ENCODE measurements around the gene CRABP1. TPM values are rescaled to one million over a fixed set of nuclear protein-coding genes. Genes with fewer than 3 reads are reported as not detected.
"Not testable (repeated sequence)": the region's sequence is repeated elsewhere in the genome, so short reads cannot be mapped to it uniquely, and the experiment has no call there.

Gene CRABP1
- total and polyA plus RNA-seq, 4 donors: not detected

DNA sequence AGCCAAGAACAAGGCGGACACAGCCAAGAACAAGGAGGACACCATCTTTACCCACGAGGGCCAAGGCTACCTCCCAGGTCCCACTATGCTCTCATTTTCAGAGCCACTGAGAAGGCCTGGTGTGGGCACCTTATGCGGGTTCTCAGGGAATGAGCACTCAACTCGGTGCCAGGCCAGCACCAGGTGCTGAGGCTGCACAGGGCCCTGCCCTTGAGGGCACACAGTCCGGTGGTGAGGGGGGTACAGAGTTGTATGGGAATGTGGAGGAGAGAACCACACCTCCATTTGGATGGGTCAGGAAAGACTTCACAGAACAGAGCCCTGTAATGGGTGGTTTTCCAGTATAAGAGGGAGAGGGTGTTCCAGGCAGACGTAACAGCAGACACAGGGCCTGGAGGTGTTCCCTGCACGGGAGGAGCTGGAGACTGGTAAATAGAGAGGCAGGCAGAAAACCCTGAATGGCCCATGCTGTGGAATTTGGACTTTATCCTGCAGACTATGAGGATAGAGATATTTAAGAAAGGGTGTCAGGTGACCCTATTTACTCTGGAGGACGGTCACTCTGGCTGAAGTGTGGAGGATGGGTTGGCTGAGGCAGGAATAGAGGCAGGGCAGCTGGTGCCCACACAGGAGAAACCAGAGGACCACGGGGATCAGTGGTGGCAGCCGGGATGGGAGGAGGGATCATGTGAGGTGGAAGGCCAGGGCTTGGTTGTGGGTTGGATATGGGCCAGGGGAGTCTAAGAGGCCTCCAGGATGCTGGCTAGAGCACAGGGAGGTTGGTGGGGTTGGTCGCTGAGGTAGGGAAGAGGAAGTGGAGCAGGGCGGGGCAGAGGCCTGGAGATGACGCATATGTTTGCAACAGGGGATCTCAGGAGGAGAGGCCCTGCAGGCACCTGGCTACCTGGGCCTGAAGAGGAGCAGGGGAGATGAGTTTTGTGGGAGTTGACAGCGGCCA, 34.6 kb downstream of the CRABP1 start:
- H3K4me3 ChIP-seq (ENCODE audit: low read depth in 1 of 3, low read length in 3 of 3): no peak overlapping the region
- DNase-seq (ENCODE audit: low spot score): peak; percentile 49
- TF ChIP-seq FOXA1 (IDR thresholded peaks at IDR 0.05): peak; percentile 93
- peak; percentile 70 to 84 for TF ChIP-seq JUND (IDR thresholded peaks at IDR 0.05)
- no peak for TF ChIP-seq EGR1 (IDR thresholded peaks at IDR 0.05; ENCODE audit: low read depth in 2 of 2)
- peak; percentile 65 for TF ChIP-seq YY1 (IDR thresholded peaks at IDR 0.05)
- peak; percentile 31 to 34 for TF ChIP-seq RAD21 (IDR thresholded peaks at IDR 0.05)
- peak; percentile 95 for TF ChIP-seq FOXA2 (IDR thresholded peaks at IDR 0.05)
- peak; percentile 90 for TF ChIP-seq RXRA (IDR thresholded peaks at IDR 0.05)
- no peak for TF ChIP-seq CTCF (IDR thresholded peaks at IDR 0.05; ENCODE audit: low read depth, low read length, missing input control)
- peak; percentile 84 for TF ChIP-seq REST (IDR thresholded peaks at IDR 0.05)
- no peak for TF ChIP-seq ATF3 (IDR thresholded peaks at IDR 0.05)
- TF ChIP-seq NR2F2 (IDR thresholded peaks at IDR 0.05): no peak
- peak; percentile 99 for TF ChIP-seq HNF4A (conservative IDR thresholded peaks at IDR 0.05)
- peak; percentile 95 for TF ChIP-seq HNF4G (IDR thresholded peaks at IDR 0.05)
- peak; percentile 84 for TF ChIP-seq ZBTB33 (IDR thresholded peaks at IDR 0.05)
- TF ChIP-seq GABPA (IDR thresholded peaks at IDR 0.05 in 1 of 2, conservative IDR thresholded peaks at IDR 0.05 in 1 of 2): peak in 1 of 2 donors; percentile 32
- TF ChIP-seq, protein P1, sequence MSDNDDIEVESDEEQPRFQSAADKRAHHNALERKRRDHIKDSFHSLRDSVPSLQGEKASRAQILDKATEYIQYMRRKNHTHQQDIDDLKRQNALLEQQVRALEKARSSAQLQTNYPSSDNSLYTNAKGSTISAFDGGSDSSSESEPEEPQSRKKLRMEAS (IDR thresholded peaks at IDR 0.05): peak; percentile 83
- peak; percentile 67 for TF ChIP-seq TAF1 (conservative IDR thresholded peaks at IDR 0.05)
- peak; percentile 97 for TF ChIP-seq SP1 (IDR thresholded peaks at IDR 0.05)
- no peaks in the 10 kb centered on the region for H3K9me3 ChIP-seq (ENCODE audit: control insufficient read depth in 4 of 4, low read length in 3 of 4)
- H3K9ac ChIP-seq (ENCODE audit: low read depth in 1 of 2, low read length in 2 of 2): no peak overlapping the region
- peaks cover 17 to 25% (median 22%) of the 10 kb centered on the region in 4 donors for H3K4me1 ChIP-seq (ENCODE audit: control insufficient read depth in 4 of 4, insufficient read depth in 4 of 4, low read length in 3 of 4)
- no peaks in the 10 kb centered on the region for H3K27me3 ChIP-seq (ENCODE audit: control insufficient read depth in 4 of 4, insufficient read depth in 4 of 4, low read length in 3 of 4)
- H3K27ac ChIP-seq (ENCODE audit: low read depth in 1 of 2, low read length in 2 of 2): peak overlapping the region; percentile 48 to 64
- H3K36me3 ChIP-seq (ENCODE audit: control insufficient read depth in 4 of 4, insufficient read depth in 3 of 4, low read depth in 1 of 4, low read length in 3 of 4): no peaks in the 10 kb centered on the region
- WGBS: 45% methylated on average over 14 of the region's 14 CpGs

- not testable (repeated sequence) for H3K4me1 ChIP-seq (ENCODE audit: control insufficient read depth in 4 of 4, insufficient read depth in 4 of 4, low read length in 3 of 4); H3K36me3 ChIP-seq (ENCODE audit: control insufficient read depth in 4 of 4, insufficient read depth in 3 of 4, low read depth in 1 of 4, low read length in 3 of 4); H3K27ac ChIP-seq (ENCODE audit: low read depth in 1 of 2, low read length in 2 of 2); DNase-seq (ENCODE audit: low spot score); H3K9me3 ChIP-seq (ENCODE audit: control insufficient read depth in 4 of 4, low read length in 3 of 4); H3K4me3 ChIP-seq (ENCODE audit: low read depth in 1 of 3, low read length in 3 of 3); H3K9ac ChIP-seq (ENCODE audit: low read depth in 1 of 2, low read length in 2 of 2); H3K27me3 ChIP-seq (ENCODE audit: control insufficient read depth in 4 of 4, insufficient read depth in 4 of 4, low read length in 3 of 4)
- 71% methylated on average over 1 of the region's 1 CpG for WGBS
Observed at GRCh38 chr15:78380143-78380542, 40.0 kb downstream of the CRABP1 start.
